HG03095 (cell line): ENCODE results near the gene FGD5.

Source experiments
- ATAC-seq: cut with Tn5 transposase; IDR thresholded peaks from one replicate; pipeline ENCODE4 v1.9.1; 2021; ENCODE audit warnings: moderate library complexity; ENCODE audit not compliant: unreplicated experiment

FGD5 gene

DNA sequence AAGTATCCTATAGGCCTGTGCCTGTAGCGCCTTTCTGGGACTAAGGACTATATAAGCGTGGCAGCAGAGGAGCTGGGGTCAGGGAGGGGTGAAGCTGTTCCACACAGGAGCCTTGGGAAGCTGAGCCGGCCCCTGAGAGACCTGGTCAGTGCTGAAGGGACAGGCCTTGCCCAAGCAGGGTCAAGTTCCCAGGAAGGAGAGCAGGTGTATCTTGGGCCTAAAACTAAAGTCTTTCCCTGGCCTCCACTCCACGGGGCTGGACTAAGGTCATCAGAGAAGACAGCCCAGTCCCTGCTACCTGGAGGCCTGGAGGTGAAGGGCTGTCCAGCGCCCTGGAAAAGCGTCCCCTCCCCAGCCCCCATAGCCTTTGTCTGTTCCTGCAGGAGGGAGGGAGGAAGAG lies 104.7 kb downstream of the FGD5 start:
- no peak for ATAC-seq

DNA sequence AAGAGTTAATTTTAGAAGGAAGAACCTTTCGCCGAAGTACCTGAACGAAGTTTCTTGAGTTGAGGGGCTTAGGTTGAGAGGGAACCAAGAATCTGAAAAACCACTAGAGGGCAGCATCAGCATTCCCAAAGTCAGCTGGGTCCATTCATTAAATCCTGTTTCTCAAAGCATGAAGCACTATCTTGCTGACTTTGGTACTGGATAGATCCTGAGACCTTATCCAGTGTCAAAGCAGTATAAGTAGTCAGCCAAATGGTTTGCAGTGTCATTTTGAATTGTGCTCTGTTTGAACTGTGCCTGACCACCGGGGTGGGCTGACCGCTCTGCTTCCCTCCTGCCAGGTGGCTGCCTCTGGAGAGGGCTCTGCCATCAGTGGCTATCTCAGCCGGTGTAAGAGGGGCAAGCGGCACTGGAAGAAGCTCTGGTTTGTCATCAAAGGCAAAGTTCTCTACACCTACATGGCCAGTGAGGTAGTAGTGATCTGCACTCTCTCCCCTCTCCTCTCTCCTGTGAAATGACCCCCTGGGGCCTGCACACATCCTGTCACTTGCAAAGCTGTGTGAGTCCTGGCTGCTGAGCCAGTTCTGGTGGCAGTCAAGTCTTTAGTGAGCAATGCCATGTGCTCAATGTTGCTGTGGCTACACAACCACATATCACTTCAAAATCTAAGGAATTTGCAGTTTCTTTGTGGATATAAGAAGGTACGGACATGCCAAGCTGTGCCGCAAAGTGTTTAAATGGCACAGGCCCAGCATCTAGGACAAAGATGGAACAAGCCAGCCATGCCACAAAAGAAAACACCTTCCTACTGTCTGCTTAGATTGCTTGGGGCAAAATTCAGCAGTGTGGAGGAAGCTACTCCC lies 107.2 kb downstream of the FGD5 start:
- ATAC-seq = no peak

DNA sequence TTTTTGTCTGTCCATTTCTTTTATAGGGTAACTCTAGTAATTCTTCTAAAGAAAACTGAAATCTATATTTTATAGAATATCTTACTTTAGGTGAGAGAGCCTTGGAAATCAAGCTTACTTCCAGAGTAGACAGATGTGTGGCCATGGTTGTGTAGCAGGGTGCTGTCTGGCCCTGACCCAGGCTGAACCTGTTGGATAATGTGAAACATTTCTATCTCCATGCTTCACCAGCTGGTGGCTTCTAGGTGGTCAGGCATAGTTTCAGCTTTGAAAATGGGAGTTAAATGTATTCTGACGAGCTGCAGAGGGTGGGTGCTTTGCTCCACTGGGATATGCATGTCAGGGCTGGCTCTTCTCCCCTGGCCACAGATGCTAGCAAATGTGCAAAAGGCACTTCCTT lies 107.8 kb downstream of the FGD5 start:
- ATAC-seq = no peak

DNA sequence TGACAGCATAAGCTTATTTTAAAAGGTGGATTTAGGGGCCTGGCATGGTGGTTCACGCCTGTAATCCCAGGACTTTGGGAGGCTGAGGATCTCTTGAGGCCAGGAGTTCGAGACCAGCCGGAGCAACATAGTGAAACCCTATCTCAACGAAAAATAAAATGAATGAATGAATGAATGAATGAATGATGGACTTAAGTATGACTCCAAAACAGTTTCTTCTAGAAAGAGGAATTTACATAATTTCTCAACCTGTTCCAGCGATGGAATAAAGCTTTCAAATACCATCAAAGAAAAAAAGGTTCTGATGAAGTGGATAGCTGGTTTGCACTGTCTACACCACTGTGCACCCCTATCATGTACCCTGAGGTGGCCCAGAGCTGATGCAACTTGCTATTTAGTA lies 108.5 kb downstream of the FGD5 start:
- no peak for ATAC-seq

DNA sequence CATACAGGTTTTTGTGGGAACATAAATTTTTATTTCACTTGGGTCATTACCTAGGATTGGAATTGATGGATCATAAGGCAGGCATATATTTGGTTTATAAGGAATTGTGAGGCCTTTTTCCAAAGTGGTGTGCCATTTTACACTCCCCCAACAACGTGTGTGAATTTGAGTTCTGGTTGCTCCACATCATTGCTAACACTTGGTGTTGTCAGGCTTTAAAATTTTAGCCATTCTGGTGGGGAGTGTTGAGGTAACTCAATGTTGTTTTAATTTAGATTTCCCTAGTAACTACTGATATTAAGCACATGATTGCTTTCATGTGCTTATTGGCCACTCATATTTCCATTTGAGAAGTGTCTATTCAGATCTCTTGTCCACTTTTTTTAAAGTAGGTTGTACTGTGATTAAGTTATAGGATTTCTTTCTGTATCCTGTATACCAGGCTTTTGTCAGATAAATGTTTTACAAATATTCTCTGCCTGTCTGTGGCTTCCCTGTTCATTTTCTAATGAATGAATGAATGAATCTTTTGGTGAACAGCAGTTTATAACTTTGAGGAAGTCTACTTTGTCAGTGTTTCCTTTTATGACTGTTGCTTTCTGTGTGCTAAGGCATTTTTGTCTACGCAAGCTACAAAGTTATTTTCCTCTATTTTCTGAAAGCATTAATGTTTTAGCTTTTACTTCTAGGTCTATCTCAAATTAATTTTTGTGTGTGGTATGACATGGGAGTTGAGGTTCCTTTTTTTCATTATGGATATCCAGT lies 110.7 kb downstream of the FGD5 start:
- no peak for ATAC-seq

DNA sequence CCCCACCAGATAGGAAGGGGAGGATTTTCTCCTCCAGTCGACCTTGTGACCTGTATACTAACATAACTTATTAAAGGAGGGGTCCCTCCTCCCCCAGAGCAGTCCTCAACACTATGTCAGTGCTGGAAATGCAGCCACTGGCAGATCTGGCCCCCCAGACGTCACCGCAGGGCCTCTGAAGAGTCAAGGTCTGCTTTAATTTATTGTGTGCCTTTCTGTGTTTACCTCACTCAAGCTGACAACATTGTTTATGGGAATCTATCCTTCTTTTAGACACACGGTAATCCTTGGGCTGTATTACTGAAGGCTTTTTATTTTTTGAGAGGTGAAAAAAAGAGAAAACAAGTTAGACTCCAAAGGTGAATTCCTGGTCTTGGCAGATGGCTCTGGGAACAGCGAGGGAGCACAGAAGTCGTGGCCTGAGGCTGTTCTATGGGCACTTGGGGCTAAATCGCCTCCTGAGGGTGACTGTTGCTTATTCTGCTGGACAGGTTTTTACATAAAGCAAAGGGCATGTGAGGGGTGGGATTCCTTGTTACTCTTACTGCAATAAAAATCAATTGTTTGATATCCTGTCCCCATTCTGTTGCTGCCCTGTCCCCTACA lies 115.2 kb downstream of the FGD5 start:
- no peak for ATAC-seq

DNA sequence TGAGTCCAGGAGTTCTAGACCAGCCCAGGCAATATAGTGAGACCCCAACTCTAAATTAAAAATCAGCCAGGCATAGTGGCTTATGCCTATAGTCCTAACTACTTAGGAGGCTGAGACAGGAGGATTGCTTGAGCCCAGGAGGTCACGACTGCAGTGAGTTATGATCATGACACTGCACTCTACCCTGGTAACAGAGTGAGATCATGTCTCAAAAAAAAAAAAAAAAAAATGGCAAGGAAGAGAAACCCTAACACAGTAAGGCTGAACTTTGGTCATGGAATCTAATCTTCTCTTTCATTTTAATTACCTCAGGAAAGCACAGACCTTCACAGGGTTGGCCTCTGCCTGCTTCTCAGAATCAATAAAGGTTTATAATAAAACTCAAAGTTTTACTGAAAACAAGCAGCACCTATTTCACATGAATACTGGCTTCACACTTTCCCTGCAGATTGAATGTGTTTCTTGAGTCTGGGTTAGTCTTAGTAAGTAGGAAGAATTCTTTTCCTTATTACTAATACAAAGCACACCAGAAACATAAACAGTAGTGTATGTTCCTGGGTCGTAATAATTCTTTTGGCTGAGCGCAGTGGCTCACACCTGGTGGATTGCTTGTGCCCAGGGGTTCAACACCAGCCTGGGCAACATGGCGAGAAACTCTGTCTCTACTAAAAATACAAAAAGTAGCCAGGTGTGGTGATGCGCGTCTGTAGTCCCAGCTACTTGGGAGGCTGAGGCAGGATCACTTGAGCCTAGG lies 117.0 kb downstream of the FGD5 start:
- ATAC-seq = no peak

DNA sequence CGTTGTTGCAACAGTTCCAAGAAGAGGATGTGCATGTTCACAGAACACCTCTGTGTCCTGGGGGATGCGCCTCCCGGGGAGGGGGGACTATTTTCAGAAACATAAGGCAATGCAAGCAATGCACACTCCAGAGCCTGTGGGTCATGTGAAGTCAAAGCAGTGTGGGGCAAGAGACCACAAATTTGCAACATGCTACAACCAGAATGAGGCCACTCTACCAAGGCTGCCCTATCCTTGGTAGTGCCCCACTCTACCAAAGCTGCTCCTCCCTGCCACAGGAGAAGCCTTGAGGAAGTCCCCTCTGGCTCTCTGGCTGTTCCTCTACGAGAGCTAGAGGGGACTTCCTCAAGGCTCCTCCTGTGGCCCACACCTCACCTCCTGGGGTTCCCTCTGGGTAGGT lies 120.2 kb downstream of the FGD5 start:
- no peak for ATAC-seq

DNA sequence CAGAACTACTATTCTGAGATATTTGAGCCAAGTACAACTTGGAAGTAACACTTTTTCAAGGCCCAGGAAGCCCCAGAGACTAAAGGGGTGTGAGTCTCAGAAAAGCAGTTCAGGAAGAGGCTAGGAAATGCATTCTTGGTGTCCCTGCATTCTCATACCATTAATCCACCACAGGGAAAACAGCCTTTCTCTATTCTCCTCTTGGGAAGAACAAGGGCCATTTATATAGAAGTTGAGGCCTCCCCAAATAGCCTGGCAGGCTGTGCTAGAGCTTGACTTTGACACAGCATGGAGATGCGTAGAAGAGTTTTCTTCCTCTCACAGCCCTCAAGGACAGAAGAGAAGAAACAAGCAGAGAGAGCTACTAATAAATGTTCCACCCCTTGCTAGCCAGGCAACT lies 123.1 kb downstream of the FGD5 start:
- no peak for ATAC-seq

DNA sequence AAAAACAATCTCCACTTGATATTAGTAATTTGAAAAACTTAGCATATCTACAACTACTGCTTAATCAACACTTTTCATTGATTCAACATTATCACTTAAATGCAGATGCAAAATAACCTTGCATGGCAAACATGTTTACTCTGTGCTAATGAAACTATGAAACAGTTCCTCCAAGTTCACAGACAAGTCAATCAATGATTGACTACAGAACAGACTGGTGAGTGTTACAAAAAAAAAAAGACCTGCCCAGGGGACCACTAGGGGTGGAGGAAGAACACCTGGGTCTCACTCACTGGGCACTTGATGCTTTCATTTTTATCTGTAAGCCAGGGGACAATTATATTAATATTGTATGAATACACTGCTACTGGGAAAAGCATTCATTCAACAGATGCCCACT lies 124.3 kb downstream of the FGD5 start:
- no peak for ATAC-seq

DNA sequence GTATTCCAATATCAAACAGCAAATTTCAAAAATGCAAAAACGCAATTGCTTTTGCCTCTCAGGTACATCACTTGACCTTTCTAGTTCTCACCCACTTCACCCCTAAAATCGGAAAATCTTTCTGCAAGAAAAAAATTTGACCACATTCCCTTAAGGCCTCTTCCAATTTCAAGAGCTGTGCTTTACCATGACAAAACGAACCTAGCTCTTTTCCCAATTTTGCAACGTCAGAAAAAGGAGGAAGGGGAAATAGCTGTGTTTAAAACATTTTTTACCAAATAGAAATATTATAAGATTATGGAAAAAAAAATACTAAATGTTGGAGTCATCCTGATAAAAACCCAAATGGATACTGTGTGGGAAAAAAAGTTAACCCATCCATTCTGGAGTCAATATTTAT lies 127.5 kb downstream of the FGD5 start:
- no peak for ATAC-seq

DNA sequence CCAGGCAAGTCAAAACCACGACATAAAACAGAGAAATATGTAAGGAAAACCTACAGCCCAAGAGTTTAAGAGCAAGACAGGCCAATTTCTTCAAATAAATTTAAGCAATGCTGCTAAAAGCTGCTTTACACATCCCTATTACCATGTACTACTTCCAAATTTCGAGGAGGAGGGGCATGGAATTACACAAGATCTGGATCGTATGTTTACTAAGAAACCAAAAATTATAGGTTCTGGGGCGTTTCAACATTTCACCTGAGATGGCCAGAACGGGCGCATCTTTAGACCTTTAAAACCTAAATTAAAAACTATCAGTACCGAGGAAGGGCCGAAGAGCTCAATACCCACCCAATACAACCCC lies 128.0 kb downstream of the FGD5 start:
- ATAC-seq = no peak

DNA sequence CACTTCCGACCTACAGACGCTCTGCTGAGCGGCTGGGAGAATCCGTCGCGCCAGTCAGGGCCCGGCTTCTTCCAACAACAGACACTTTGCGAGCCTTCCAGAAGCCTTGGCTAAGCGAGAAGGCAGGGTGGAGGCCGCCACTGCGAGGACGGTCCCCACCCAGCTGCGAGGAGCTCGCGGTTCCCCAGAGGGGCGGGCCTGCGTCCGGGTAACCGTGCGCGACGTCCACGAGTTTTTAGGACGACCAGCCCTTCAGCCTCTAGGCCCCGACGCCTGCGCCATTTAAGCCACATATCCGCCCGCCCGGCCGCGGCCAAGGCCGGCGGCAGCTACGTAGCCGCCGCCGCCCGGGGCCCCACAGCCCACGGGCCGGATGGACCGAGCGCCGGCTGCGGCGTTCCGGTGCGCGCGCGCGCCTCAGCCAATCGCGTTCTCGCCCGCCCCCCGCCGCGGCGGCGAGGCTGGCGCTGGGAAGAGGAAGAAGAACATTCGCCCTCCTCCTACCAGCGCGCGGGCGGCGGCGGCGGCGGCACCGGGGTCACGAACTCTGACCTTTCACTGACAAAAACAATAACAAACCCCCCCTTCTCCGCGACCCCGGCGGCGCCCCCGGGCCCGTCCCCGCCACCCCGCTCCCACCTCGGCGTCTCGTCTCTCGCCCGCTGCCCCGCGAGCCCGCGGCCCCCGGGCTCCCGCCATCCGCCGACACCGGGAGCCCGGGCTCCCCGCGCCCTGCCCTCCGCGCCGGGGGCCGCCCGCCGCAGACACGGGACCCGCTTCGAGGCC lies 128.5 kb downstream of the FGD5 start, which contains the start of gene NR2C2:
NR2C2 (plus strand) TSS at position 484 of the 786 bp plus-strand sequence. CDS start 56,332 bp downstream, outside the sequence.
- peak; percentile 58 for ATAC-seq

DNA sequence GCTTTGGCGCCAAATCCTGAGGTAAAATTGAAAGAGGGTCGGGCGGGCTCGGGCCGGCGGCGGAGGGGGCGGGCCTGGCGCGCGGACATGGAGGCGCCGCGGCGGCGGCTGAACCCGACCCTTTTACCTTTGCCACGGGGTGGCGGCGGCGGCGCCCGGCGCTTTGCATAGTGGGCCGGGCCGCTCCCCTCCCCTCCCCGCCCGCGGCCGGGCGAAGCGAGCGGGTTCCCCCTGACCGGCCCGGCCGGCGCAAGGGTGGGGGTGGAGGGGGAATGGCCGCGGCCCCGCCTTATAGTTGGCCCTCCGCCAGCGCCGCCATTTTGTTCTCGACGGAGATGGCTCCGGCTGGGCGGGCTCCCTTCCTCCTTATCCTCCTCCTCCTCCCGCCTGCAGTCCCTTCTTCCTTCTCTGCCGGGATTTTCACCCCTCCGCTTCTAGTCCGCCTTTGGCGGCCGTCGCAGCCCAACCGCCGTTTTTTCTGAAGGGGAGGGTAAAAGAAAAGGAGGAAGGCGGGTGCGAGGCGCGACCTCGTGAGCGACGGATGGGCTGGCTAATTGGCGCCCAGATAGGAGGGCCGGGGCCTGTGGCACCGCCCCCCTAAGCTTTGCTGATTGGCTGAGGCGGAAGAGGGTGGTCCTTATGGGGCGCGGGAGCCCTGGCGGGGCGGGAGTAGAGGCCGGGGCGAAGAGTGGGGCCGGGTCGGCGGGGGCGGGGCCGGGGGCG lies 129.3 kb downstream of the FGD5 start:
- peak; percentile 85 for ATAC-seq

DNA sequence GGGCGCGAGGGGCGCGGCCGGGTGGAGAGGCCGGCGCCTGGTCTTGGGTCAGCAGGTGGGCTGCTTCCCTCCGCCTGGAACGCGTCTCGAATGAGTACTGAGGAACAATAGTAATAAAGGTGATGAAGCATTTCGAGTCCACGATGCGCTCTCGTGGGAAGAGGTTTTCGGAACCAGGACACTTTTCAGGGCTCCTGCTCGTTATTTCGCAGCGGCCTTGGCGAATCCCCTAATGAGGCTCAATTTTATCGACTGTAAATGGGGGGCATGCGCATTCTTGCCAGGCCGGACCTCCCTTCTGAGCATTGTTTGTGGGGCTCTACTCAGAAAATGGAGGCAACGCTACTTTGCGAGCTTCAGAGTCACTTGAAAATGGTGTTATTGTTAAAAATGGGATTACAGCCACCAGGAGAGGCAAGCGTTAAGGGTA lies 129.9 kb downstream of the FGD5 start:
- ATAC-seq = no peak

DNA sequence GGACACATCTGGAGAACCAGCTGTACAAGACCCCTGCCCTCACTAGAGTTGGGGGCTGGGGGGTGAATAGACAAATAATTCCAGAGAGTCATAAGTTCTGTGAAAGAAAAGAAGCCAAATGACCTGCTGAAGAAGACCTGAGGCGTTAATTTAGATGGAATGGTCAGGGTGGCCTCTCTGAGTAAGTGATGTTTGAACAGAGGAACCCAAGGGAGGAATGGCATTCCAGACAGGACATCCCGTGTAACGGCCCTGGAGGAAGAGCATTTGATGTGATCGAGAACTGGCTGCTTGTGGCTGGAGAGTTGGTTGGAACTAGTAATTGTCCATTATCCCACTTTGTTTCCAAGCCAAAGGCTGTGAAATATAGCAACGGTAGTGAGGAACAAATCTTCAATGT lies 130.4 kb downstream of the FGD5 start:
- ATAC-seq = no peak

DNA sequence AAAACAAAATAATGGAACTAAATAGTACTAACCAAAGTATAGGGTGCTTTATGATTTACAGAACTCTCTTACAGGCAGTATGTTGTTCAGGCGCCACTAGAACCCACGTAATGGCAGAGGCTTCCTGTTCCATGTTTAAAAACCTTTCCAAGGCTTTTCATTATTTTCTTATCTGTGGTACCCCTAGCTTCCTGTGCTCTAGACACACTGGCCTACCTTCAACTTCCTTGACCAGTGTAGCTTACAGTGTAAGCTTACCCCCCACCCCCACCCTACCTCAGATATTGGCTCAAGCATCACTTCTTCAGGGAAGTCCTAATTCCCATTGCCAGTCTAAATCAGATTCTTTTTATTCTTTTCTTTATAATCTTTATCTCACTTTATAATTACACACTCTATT lies 131.5 kb downstream of the FGD5 start:
- ATAC-seq = no peak

DNA sequence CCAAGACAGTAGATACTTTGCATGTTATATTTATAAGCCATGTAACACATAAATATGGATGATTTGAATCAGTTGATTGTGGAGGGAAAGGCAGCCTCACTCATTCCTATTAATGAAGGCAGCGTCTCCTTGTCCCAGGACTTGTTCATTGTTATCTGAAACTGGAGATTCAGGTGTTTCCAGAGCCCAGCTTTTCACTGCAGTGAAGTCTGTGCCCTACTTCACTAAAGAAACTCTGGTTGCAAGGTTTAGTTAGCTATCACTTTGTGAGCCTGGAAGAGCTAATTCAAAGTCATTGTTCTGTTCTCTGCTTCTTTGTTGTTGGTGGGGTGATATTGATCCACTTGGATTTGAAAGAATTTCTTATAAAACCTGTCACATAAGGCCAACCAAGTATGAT lies 138.4 kb downstream of the FGD5 start:
- no peak for ATAC-seq

DNA sequence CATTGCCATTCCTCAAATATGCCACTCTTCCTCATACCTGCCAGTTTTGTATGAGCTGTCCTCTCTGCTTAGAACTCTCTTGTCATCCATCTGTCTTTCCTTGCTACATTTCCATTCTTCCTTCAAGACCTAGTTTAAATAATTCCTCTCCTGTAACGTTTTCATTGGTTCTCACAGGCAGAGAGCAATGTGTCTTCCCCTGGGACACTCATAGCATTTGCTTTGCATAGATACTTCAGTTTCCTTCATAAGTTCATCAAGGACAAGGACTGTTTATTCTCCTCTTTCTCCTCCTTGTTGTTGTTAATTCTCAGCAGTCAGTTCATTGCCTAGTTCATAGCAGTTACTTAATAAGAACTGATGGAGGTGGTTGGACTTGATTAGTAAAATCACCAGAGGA lies 139.2 kb downstream of the FGD5 start:
- ATAC-seq = no peak
